H9 (cell line): ENCODE measurements around the gene ADGRG7. TPM values are rescaled to one million over a fixed set of nuclear protein-coding genes. Genes with fewer than 3 reads are reported as not detected.

Source experiments
- DNase-seq: peaks from one replicate; pipeline ENCODE4 v3.0.0-alpha.2; 2017
- H2AFZ ChIP-seq: one replicate; pipeline ENCODE4 v1.6.1; 2013; ENCODE audit warnings: mild to moderate bottlenecking, low read length, control low read depth, moderate library complexity
- H2AK5ac ChIP-seq: 2 replicates; pipeline ENCODE4 v1.6.1; 2013; ENCODE audit warnings: low read length, control low read depth, mixed read lengths; ENCODE audit not compliant: insufficient read length
- H2BK120ac ChIP-seq: one replicate; pipeline ENCODE4 v1.6.1; 2013; ENCODE audit warnings: low read depth, mild to moderate bottlenecking, low read length, control low read depth, inconsistent platforms; ENCODE audit not compliant: poor library complexity, severe bottlenecking
- H2BK12ac ChIP-seq: 2 replicates; pipeline ENCODE4 v1.6.1; 2013; ENCODE audit warnings: low read length, control low read depth, mixed read lengths, low read depth; ENCODE audit not compliant: insufficient read length
- H2BK15ac ChIP-seq: 2 replicates; pipeline ENCODE4 v1.6.1; 2013; ENCODE audit warnings: low read depth, low read length, control low read depth
- H2BK20ac ChIP-seq: one replicate; pipeline ENCODE4 v1.6.1; 2013; ENCODE audit warnings: low read depth, mild to moderate bottlenecking, low read length, control low read depth, inconsistent platforms; ENCODE audit not compliant: poor library complexity, severe bottlenecking
- H2BK5ac ChIP-seq: 2 replicates; pipeline ENCODE4 v1.6.1; 2013; ENCODE audit warnings: low read length, control low read depth, mixed read lengths; ENCODE audit not compliant: insufficient read length
- H3K14ac ChIP-seq: 2 replicates; pipeline ENCODE4 v1.6.1; 2013; ENCODE audit warnings: low read length, control low read depth; ENCODE audit not compliant: insufficient read depth
- H3K18ac ChIP-seq: 2 replicates; pipeline ENCODE4 v1.6.1; 2013; ENCODE audit warnings: low read depth, mild to moderate bottlenecking, mixed read lengths, low read length, control low read depth; ENCODE audit not compliant: insufficient read length
- H3K23ac ChIP-seq: 2 replicates; pipeline ENCODE4 v1.6.1; 2013; ENCODE audit warnings: low read length, control low read depth, mixed read lengths, low read depth; ENCODE audit not compliant: insufficient read length
- H3K23me2 ChIP-seq: 2 replicates; pipeline ENCODE4 v1.6.1; 2013; ENCODE audit warnings: low read depth, mild to moderate bottlenecking, mixed read lengths, low read length, control low read depth; ENCODE audit not compliant: insufficient read length, poor library complexity, severe bottlenecking
- H3K27ac ChIP-seq: 2 replicates; pipeline ENCODE4 v1.5.1; 2013; ENCODE audit warnings: low read length, control low read depth, mixed read lengths, low read depth; ENCODE audit not compliant: insufficient read length
- H3K27me3 ChIP-seq: 2 replicates; pipeline ENCODE4 v1.6.1; 2013; ENCODE audit warnings: low read length, control low read depth, inconsistent platforms; ENCODE audit not compliant: insufficient read depth
- H3K4ac ChIP-seq: 2 replicates; pipeline ENCODE4 v1.6.1; 2013; ENCODE audit warnings: low read depth, mild to moderate bottlenecking, control low read depth, inconsistent platforms, low read length, moderate library complexity
- H3K4me1 ChIP-seq: 2 replicates; pipeline ENCODE4 v1.6.1; 2013; ENCODE audit warnings: low read length, control low read depth, inconsistent platforms; ENCODE audit not compliant: insufficient read depth
- H3K4me2 ChIP-seq: 2 replicates; pipeline ENCODE4 v1.6.1; 2013; ENCODE audit warnings: low read length, control low read depth, mixed read lengths; ENCODE audit not compliant: insufficient read length, insufficient read depth
- H3K56ac ChIP-seq: 2 replicates; pipeline ENCODE4 v1.6.1; 2013; ENCODE audit warnings: low read depth, mild to moderate bottlenecking, mixed read lengths, low read length, control low read depth; ENCODE audit not compliant: insufficient read length
- H3K79me1 ChIP-seq: 2 replicates; pipeline ENCODE4 v1.6.1; 2013; ENCODE audit warnings: low read depth, mild to moderate bottlenecking, moderate library complexity, low read length, control low read depth, inconsistent platforms; ENCODE audit not compliant: insufficient read depth, poor library complexity, severe bottlenecking
- H3K79me2 ChIP-seq: 2 replicates; pipeline ENCODE4 v1.6.1; 2013; ENCODE audit warnings: low read length, control low read depth, inconsistent platforms; ENCODE audit not compliant: insufficient read depth
- H3K9ac ChIP-seq: 2 replicates; pipeline ENCODE4 v1.6.1; 2013; ENCODE audit warnings: low read length, control low read depth, mixed read lengths; ENCODE audit not compliant: insufficient read length; ENCODE audit errors: extremely low read depth
- H3K9me3 ChIP-seq: one replicate; pipeline ENCODE4 v1.6.1; 2013; ENCODE audit warnings: low read depth, low read length, inconsistent platforms; ENCODE audit not compliant: control insufficient read depth
- H3T11ph ChIP-seq: one replicate; pipeline ENCODE4 v1.6.1; 2013; ENCODE audit warnings: mild to moderate bottlenecking, low read length, control low read depth, inconsistent platforms
- H4K20me1 ChIP-seq: one replicate; pipeline ENCODE4 v1.6.1; 2013; ENCODE audit not compliant: control insufficient read depth, insufficient read length, insufficient read depth
- H4K5ac ChIP-seq: 2 replicates; pipeline ENCODE4 v1.6.1; 2013; ENCODE audit warnings: low read depth, mild to moderate bottlenecking, mixed read lengths, low read length, control low read depth; ENCODE audit not compliant: insufficient read length
- H4K8ac ChIP-seq: replicated peaks from 2 replicates; pipeline ENCODE4 v1.6.1; 2013; ENCODE audit warnings: low read length, control low read depth, mixed read lengths, low read depth; ENCODE audit not compliant: insufficient read length
- H4K91ac ChIP-seq: 2 replicates; pipeline ENCODE4 v1.6.1; 2013; ENCODE audit warnings: low read depth, mild to moderate bottlenecking, moderate library complexity, mixed read lengths, low read length, control low read depth; ENCODE audit not compliant: insufficient read length
- H3K27ac Mint-ChIP-seq, 3 experiments: 2 replicates in 2 of 3; 3 replicates in 1 of 3; pipeline ENCODE4 v1.8.0; 2020 to 2021; ENCODE audit warnings: mixed read lengths in 3 of 3, mild to moderate bottlenecking in 1 of 3, moderate library complexity in 1 of 3
- H3K27me3 Mint-ChIP-seq: 2 replicates; pipeline ENCODE4 v1.8.0; 2021; ENCODE audit warnings: low read depth, mild to moderate bottlenecking, moderate library complexity, mixed read lengths
- H3K36me3 Mint-ChIP-seq, 3 experiments: 2 replicates in 2 of 3; 3 replicates in 1 of 3; pipeline ENCODE4 v1.8.0; 2020 to 2021; ENCODE audit warnings: low read depth in 3 of 3, mixed read lengths in 3 of 3; ENCODE audit not compliant: insufficient read depth in 1 of 3
- H3K4me1 Mint-ChIP-seq, 2 experiments: 2 replicates each; pipeline ENCODE4 v1.8.0; 2020; ENCODE audit warnings: mixed read lengths in 2 of 2
- H3K4me3 Mint-ChIP-seq, 2 experiments: 2 replicates in 1 of 2; 3 replicates in 1 of 2; pipeline ENCODE4 v1.8.0; 2020 to 2021; ENCODE audit warnings: mild to moderate bottlenecking in 2 of 2, mixed read lengths in 2 of 2, moderate library complexity in 1 of 2
- H3K9me3 Mint-ChIP-seq, 2 experiments: 2 replicates in 1 of 2; 3 replicates in 1 of 2; pipeline ENCODE4 v1.8.0; 2020; ENCODE audit warnings: mild to moderate bottlenecking in 2 of 2, mixed read lengths in 2 of 2, moderate library complexity in 1 of 2
- CTCF ChIP-seq: fragments of 200-600 bp; sonication (generic); conservative IDR thresholded peaks from 3 replicates; pipeline ENCODE4 v1.8.0; 2021; ENCODE audit warnings: antibody characterized with exemption, mild to moderate bottlenecking
- total RNA-seq: library from RNA; stranded (reverse); gene quantifications from 2 replicates; pipeline ENCODE4 v1.2.1, GENCODE V29; 2021

Gene ADGRG7
- total RNA-seq, 1 experiment from 2014 or later = not detected

- Histone ChIP-seq H4K20me1 (no peaks in the 10 kb centered on the region), H2BK120ac (no peak overlapping the region), H4K8ac (no peak overlapping the region), H4K5ac (no peak overlapping the region), H3T11ph (no peak overlapping the region), H3K23ac (no peak overlapping the region), H3K27me3 (no peaks in the 10 kb centered on the region; the same call in 1 of the 2 replicates), H2BK12ac (no peak overlapping the region), H3K4ac (no peak overlapping the region), H3K56ac (no peak overlapping the region), H3K4me1 (no peaks in the 10 kb centered on the region), H3K79me1 (no peaks in the 10 kb centered on the region), H3K9me3 (no peaks in the 10 kb centered on the region), H4K91ac (no peak overlapping the region), H2AK5ac (no peak overlapping the region), H3K79me2 (no peaks in the 10 kb centered on the region), H2BK15ac (no peak overlapping the region), H3K18ac (no peak overlapping the region), H3K9ac (no peak overlapping the region), H3K14ac (no peak overlapping the region), H2BK20ac (no peak overlapping the region), H3K4me2 (no peak overlapping the region), H2BK5ac (no peak overlapping the region), H3K27ac (no peak overlapping the region), H2AFZ (no peak overlapping the region), H3K23me2 (no peaks in the 10 kb centered on the region)
- Mint-ChIP-seq H3K27me3 (peaks cover 1% of the 10 kb centered on the region; the same call in 1 of the 2 replicates), H3K4me3 (no peak overlapping the region), H3K4me1 (peaks cover under 1% of the 10 kb centered on the region in 2 experiments; a peak in 3 of 4 replicates), H3K36me3 (no peaks in the 10 kb centered on the region), H3K9me3 (peaks cover 4 to 7% of the 10 kb centered on the region in 2 experiments; a peak in 2 of 5 replicates), H3K27ac (no peak overlapping the region)
- no peak for DNase-seq
- no peak for TF ChIP-seq CTCF
Measured at GRCh38 chr3:100615684-100616083, 6.3 kb downstream of the ADGRG7 start.
